Fibroblast of the aortic adventitia (primary cell): Measurements from ENCODE around the gene UPK3B. TPM values are rescaled to one million over a fixed set of nuclear protein-coding genes. Genes with fewer than 3 reads are reported as not detected.
"Not testable (repeated sequence)": the region's sequence is repeated elsewhere in the genome, so short reads cannot be mapped to it uniquely, and the experiment has no call there.

Source experiments
- DNase-seq: peaks from one replicate; pipeline ENCODE4 v3.0.0-alpha.2; 2010; ENCODE audit warnings: low read depth
- H3K4me3 ChIP-seq: 2 replicates; pipeline ENCODE4 v1.5.1; 2011; ENCODE audit warnings: low read depth, mild to moderate bottlenecking, control low read depth, low read length, moderate library complexity
- CTCF ChIP-seq: IDR thresholded peaks from 2 replicates; pipeline ENCODE4 v1.5.1; 2011; ENCODE audit warnings: mild to moderate bottlenecking, low read length, control low read depth, inconsistent platforms; ENCODE audit not compliant: insufficient read depth
- total RNA-seq: library from RNA; depleted of rRNA; stranded (reverse); fragments of >200 nt; gene quantifications from 2 replicates; pipeline ENCODE4 v1.2.3, GENCODE V29; 2012; ENCODE audit warnings: low replicate concordance

UPK3B gene
- total RNA-seq, 1 donor: 0.18 TPM

DNA sequence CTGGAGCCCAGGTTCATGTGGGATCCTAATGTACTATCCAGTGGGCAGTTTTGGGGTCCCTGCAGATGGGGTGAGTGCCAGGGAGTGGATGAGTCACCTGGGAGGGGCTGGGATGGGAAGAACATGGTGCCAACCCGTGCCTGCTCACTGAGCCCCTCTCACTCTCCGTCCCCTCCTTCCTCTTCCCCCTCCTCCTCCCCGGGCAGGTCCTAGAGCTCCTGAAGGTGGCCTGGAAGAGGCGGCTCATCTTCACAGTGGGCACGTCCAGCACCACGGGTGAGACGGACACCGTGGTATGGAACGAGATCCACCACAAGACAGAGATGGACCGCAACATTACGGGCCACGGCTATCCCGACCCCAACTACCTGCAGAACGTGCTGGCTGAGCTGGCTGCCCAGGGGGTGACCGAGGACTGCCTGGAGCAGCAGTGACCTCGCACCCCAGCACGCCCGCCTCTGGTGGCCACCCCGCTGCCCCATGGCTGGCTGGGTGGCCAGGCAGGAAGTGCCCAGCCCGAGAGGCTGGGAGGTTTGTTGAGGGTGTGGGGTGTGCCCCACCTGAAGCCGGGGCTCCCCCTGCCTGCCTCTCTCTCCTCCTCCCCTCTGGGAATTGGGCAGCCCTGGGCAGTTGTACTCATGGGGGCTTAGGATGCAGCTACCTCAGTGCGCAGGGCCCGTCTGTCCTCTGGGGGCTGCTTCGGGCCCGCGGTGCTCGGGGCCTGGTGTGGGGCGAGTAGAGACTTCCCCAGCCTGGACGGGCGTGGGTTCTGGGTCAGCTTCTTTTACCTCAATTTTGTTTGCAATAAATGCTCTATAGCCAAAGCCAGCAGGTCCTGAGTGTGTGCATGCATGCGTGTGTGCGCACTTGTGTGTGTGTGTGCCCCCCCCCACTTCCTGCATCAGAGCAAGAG is 4.9 kb upstream of the UPK3B start:
- no peak overlapping the region for H3K4me3 ChIP-seq
- DNase-seq: no peak
- TF ChIP-seq CTCF: no peak

DNA sequence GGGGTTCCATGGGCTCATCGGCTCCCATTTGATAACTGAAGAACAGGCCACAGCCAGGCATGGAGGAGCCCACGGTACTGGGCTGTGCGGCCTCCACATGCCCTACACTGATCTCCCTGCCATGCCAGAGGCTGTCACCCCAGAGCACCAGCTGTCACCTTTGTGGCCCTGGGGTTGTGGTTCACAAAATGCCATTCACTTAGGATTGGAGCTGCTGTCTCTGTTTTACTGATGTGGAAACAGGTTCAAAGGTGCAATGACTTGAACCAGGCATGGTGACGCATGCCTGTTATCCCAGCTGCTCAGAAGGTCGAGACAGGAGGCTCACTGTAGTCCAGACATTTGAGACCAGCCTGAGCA is 4.3 kb upstream of the UPK3B start:
- TF ChIP-seq CTCF: no peak
- H3K4me3 ChIP-seq: no peak overlapping the region
- no peak for DNase-seq

GRCh38 chr7:76506643-76507042 is 3.7 kb upstream of the UPK3B start:
- H3K4me3 ChIP-seq, DNase-seq: not testable (repeated sequence)

GRCh38 chr7:76507723-76508406 is 2.5 kb upstream of the UPK3B start:
- DNase-seq: no peak
- TF ChIP-seq CTCF: no peak
- H3K4me3 ChIP-seq: no peak overlapping the region

DNA sequence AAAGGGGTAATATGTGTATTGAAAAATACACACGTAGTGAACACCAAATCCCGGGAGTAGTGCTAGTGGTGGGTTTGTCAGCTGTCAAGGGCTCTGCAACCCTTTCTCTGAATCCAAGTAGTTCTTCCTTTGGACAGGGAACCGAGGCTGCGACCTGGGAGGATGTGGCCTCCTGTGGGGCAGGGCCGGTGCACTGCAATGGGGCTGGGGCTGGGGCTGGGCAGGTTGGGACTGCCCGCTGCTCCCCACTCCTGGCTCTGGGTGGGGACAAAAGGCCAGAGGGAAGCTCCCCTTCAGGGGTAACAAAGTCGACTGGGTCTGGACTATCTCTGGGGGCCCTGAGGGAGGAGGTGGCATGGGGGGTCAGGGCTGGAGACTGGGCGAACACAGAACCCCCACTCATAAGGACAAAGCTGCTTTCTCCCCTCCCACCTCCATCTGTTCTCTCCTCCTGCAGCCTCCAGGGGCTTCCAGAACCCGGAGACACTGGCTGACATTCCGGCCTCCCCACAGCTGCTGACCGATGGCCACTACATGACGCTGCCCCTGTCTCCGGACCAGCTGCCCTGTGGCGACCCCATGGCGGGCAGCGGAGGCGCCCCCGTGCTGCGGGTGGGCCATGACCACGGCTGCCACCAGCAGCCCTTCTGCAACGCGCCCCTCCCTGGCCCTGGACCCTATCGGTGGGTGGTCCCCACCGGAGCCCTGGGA is 1.0 kb downstream of the UPK3B start:
- DNase-seq, H3K4me3 ChIP-seq: not testable (repeated sequence)

GRCh38 chr7:76511911-76512885 is 1.8 kb downstream of the UPK3B start:
- not testable (repeated sequence) for H3K4me3 ChIP-seq, DNase-seq

- TF ChIP-seq CTCF: peak; percentile 42
- DNase-seq: no peak
- H3K4me3 ChIP-seq: no peak overlapping the region
Observed at GRCh38 chr7:76512941-76513816, 2.8 kb downstream of the UPK3B start.
